GM12878 (cell line): ENCODE data around the gene SUMF1. TPM values are rescaled to one million over a fixed set of nuclear protein-coding genes. Genes with fewer than 3 reads are reported as not detected.

Source experiments
- ATAC-seq: fragments of 200-7000 bp; cut with Tn5 transposase; 3 replicates; pipeline ENCODE4 v1.9.1; 2020; ENCODE audit warnings: mild to moderate bottlenecking, moderate library complexity
- BruUV-seq: library from RNA; stranded (reverse); fragments of 400-500 nt; replicated peaks from 2 replicates; lab custom pipeline; 2021; lab: Mats Ljungman, UMichigan
- CTCF ChIA-PET: fragments of 300-600 bp; sonication (Branson Sonifier 250); formaldehyde crosslinking; extraction: SDS; loops from one replicate; lab custom pipeline; 2021; ENCODE audit warnings: inconsistent platforms; lab: Yijun Ruan, JAX
- POLR2A ChIA-PET: fragments of 350-600 bp; formaldehyde crosslinking; extraction: SDS; loops from one replicate; lab custom pipeline; 2021; ENCODE audit warnings: inconsistent platforms; lab: Charles Lee
- RAD21 ChIA-PET: fragments of 300-600 bp; sonication (Branson Sonifier 250); formaldehyde crosslinking; loops from one replicate; lab custom pipeline; 2023; ENCODE audit warnings: antibody characterized with exemption; ENCODE audit not compliant: unreplicated experiment; lab: Charles Lee
- SMC1A ChIA-PET: fragments of 300-600 bp; sonication (Branson Sonifier 250); formaldehyde crosslinking; loops from one replicate; lab custom pipeline; 2023; ENCODE audit not compliant: unreplicated experiment, uncharacterized antibody; lab: Charles Lee
- DNase-seq: peaks from one replicate; pipeline ENCODE4 v3.0.0-alpha.2; 2011; ENCODE audit warnings: low read depth, low spot score
- FAIRE-seq: peaks from 3 replicates; lab custom pipeline; 2011; peaks lifted over from hg19 to GRCh38; lab: Jason Lieb, UNC
- H2AFZ ChIP-seq: 2 replicates; pipeline ENCODE4 v1.6.0; 2011; ENCODE audit warnings: low read depth, low read length, control low read depth; ENCODE audit not compliant: control insufficient read depth
- H3K27ac ChIP-seq: 2 replicates; pipeline ENCODE4 v1.5.1; 2011; ENCODE audit warnings: control low read depth; ENCODE audit not compliant: control insufficient read depth, insufficient read depth
- H3K27me3 ChIP-seq, 2 experiments: replicated peaks in 1 of 2; 2 replicates each; pipeline versions ENCODE4 v1.6.0 to v1.6.1; 2011; ENCODE audit warnings: low read length in 1 of 2; ENCODE audit not compliant: control insufficient read depth in 2 of 2, insufficient read depth in 2 of 2
- H3K36me3 ChIP-seq, 2 experiments: 2 replicates each; pipeline ENCODE4 v1.5.1; 2011; ENCODE audit warnings: low read length in 1 of 2; ENCODE audit not compliant: control insufficient read depth in 2 of 2, insufficient read depth in 2 of 2
- H3K4me1 ChIP-seq: 2 replicates; pipeline ENCODE4 v1.6.1; 2011; ENCODE audit warnings: mild to moderate bottlenecking, low read length, moderate library complexity, mixed read lengths; ENCODE audit not compliant: control insufficient read depth, insufficient read depth
- H3K4me2 ChIP-seq: 2 replicates; pipeline ENCODE4 v1.6.0; 2011; ENCODE audit warnings: control low read depth; ENCODE audit not compliant: control insufficient read depth, insufficient read depth
- H3K4me3 ChIP-seq: fragments of 200-600 bp; sonication (generic); 2 replicates; pipeline ENCODE4 v1.5.1; 2016
- H3K79me2 ChIP-seq: 2 replicates; pipeline ENCODE4 v1.6.0; 2011; ENCODE audit warnings: low read length; ENCODE audit not compliant: control insufficient read depth, insufficient read depth
- H3K9ac ChIP-seq: 2 replicates; pipeline ENCODE4 v1.8.0; 2011; ENCODE audit warnings: low read length, control low read depth, mixed read lengths; ENCODE audit not compliant: control insufficient read depth, insufficient read depth
- H3K9me3 ChIP-seq: replicated peaks from 3 replicates; pipeline ENCODE4 v1.5.1; 2011; ENCODE audit warnings: mild to moderate bottlenecking, low read length; ENCODE audit not compliant: control insufficient read depth, insufficient read depth
- H4K20me1 ChIP-seq: 2 replicates; pipeline ENCODE4 v1.6.0; 2011; ENCODE audit not compliant: control insufficient read depth, insufficient read depth
- BHLHE40 ChIP-seq, 2 experiments: fragments of 450-650 bp in 1 of 2; IDR thresholded peaks; 2 replicates each; pipeline ENCODE4 v1.6.1; 2011 to 2017; ENCODE audit warnings: low read depth in 2 of 2, borderline replicate concordance in 1 of 2, improper control_type of control experiment in 1 of 2, low read length in 1 of 2, mild to moderate bottlenecking in 1 of 2
- EZH2 ChIP-seq: IDR thresholded peaks from 2 replicates; pipeline ENCODE4 v1.6.1; 2012; ENCODE audit warnings: low read depth, mild to moderate bottlenecking, control low read depth, inconsistent platforms, low read length, borderline replicate concordance; ENCODE audit not compliant: control insufficient read depth
- HCFC1 ChIP-seq: fragments of 150-350 bp; IDR thresholded peaks from 2 replicates; pipeline ENCODE4 v1.6.1; 2014; ENCODE audit warnings: low read length
- MXI1 ChIP-seq: fragments of 150-350 bp; IDR thresholded peaks from 2 replicates; pipeline ENCODE4 v1.6.1; 2011; ENCODE audit warnings: low read depth, mild to moderate bottlenecking, inconsistent platforms, low read length, improper control_type of control experiment
- PKNOX1 ChIP-seq: fragments of 450-650 bp; IDR thresholded peaks from 2 replicates; pipeline ENCODE4 v1.6.1; 2016; ENCODE audit warnings: mild to moderate bottlenecking
- SP1 ChIP-seq: IDR thresholded peaks from one replicate; pipeline ENCODE4 v1.6.1; 2011; ENCODE audit warnings: low read depth, low read length
- TCF3 ChIP-seq: IDR thresholded peaks from 2 replicates; pipeline ENCODE4 v1.6.1; 2012; ENCODE audit warnings: low read depth, mild to moderate bottlenecking, low read length, borderline replicate concordance; ENCODE audit not compliant: insufficient read depth
- YY1 ChIP-seq: IDR thresholded peaks from 2 replicates; pipeline ENCODE4 v1.6.1; 2011; ENCODE audit warnings: low read depth, mild to moderate bottlenecking, low read length
- WGBS: methylation state at CpG from one replicate; pipeline ENCODE4 v1.1.6; 2016; ENCODE audit warnings: low lambda C conversion rate; ENCODE audit not compliant: insufficient replicate concordance, insufficient coverage; ENCODE audit errors: missing lambda C conversion rate; 5-methylcytosine and 5-hydroxymethylcytosine counted together
- in situ Hi-C: fragments of 300-500 bp; cut with MboI; formaldehyde crosslinking; loops from 9 replicates; pipeline ENCODE4 v1.14.3; 2018; ENCODE audit warnings: mixed read lengths
- intact Hi-C: fragments of 100-400 bp; cut with micrococcal nuclease; formaldehyde crosslinking; loops from one replicate; pipeline ENCODE4 v1.14.2; 2022; ENCODE audit not compliant: unreplicated experiment
- polyA plus RNA-seq, 11 experiments: library from polyadenylated mRNA; depleted of rRNA in 4 of 11; unstranded in 6 of 11; stranded (reverse) in 5 of 11; fragments of >200 nt; fragmentation: Nextera tagmentation in 4 of 11; fragmentation: Illumina TruSeq in 1 of 11; extraction: Ambion mirVana in 4 of 11; extraction: Trizol in 1 of 11; gene quantifications; 1 replicate in 1 of 11; 2 replicates in 10 of 11; pipeline versions ENCODE4 v1.2.1 to v1.2.3, GENCODE V29; 2011 to 2016; ENCODE audit warnings: inconsistent platforms in 2 of 11, missing spikeins in 2 of 11, low read depth in 1 of 11
- total RNA-seq, 4 experiments: library from RNA; depleted of rRNA in 3 of 4; stranded (reverse); fragments of >200 nt in 3 of 4; fragmentation: Illumina TruSeq in 1 of 4; extraction: Trizol in 1 of 4; gene quantifications; 2 replicates each; pipeline versions ENCODE4 v1.2.1 to v1.2.3, GENCODE V29; 2013 to 2021
- TF ChIP-seq, protein P1 (sequence below): IDR thresholded peaks from 2 replicates; pipeline ENCODE4 v1.6.1; 2012; ENCODE audit warnings: mild to moderate bottlenecking, low read depth, low read length

Gene SUMF1
- total and polyA plus RNA-seq, 10 of the 15 experiments (the other 5 are each of a cell fraction or from before 2014, with no cell fraction given), result 3.2 to 14.3 (median 8.5) TPM

- TF ChIP-seq MXI1, result no peak
- no peak for TF ChIP-seq HCFC1
- TF ChIP-seq, protein P1, sequence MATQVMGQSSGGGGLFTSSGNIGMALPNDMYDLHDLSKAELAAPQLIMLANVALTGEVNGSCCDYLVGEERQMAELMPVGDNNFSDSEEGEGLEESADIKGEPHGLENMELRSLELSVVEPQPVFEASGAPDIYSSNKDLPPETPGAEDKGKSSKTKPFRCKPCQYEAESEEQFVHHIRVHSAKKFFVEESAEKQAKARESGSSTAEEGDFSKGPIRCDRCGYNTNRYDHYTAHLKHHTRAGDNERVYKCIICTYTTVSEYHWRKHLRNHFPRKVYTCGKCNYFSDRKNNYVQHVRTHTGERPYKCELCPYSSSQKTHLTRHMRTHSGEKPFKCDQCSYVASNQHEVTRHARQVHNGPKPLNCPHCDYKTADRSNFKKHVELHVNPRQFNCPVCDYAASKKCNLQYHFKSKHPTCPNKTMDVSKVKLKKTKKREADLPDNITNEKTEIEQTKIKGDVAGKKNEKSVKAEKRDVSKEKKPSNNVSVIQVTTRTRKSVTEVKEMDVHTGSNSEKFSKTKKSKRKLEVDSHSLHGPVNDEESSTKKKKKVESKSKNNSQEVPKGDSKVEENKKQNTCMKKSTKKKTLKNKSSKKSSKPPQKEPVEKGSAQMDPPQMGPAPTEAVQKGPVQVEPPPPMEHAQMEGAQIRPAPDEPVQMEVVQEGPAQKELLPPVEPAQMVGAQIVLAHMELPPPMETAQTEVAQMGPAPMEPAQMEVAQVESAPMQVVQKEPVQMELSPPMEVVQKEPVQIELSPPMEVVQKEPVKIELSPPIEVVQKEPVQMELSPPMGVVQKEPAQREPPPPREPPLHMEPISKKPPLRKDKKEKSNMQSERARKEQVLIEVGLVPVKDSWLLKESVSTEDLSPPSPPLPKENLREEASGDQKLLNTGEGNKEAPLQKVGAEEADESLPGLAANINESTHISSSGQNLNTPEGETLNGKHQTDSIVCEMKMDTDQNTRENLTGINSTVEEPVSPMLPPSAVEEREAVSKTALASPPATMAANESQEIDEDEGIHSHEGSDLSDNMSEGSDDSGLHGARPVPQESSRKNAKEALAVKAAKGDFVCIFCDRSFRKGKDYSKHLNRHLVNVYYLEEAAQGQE, result no peak
- TF ChIP-seq, all 136 proteins: peak for 0
Measured at GRCh38 chr3:4341336-4341675, 125.8 kb downstream of the SUMF1 start (continued).

DNA sequence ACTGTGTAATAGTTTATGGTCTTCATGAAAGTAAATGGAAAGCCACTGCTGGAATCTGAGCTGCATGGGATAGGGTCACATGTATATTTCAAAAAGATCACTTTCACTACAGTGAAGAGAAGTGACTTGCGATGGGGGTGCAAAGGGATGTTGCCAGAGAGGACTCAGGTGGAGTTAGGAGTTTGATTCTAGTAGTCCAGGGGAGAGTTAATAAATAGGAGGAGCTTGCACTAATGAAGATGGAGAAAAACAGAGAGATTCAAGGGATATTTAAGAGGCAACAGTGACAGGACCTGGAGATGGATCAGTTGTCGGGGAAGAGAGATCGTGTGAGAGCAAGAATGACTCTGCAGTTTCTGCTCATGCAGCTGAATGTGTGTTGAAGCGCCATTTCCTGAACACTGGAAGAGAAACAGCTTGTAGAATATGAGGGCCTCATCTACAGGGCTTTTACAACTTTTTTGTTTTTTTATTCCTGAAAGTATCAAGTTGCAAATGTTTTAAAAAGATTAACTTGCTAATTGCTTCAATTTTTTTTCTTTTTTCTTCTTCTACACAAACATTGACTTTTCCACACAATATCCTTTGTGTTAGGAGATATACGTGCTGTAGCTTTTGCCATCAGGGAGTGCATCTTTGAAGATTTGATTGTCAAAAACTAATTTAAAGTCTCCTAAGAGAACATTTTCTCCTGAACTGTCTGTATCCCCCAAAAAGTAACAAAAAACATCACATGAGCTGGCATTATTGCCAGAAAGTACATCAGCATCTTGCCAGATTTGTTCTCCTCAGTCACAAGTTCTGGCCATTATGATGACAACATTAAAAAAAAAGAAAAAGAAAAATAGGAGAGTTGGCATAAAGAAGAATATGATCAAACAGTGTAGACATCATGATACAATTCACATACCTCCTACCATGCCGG, 126.4 kb downstream of the SUMF1 start:
- ChIA-PET RAD21 (interaction anchor here (1.9 kb wide), 1 partner anchor 293 kb away, joined by 5 read pairs; no protein-coding TSS in a partner anchor), POLR2A (no interaction called here), CTCF (interaction anchor here (0.6 to 3.3 kb wide), 4 partner anchors 10 to 293 kb away, joined by 3 to 22 read pairs (median 10); no protein-coding TSS in a partner anchor), SMC1A (interaction anchor here (0.7 to 1.6 kb wide), 3 partner anchors 10 to 293 kb away, joined by 3 to 7 read pairs (median 4); no protein-coding TSS in a partner anchor)
- H3K79me2 ChIP-seq, result no peaks in the 10 kb centered on the region
- H4K20me1 ChIP-seq, result no peaks in the 10 kb centered on the region
- intact Hi-C loops (no loop called here), in situ Hi-C loops (no loop called here)
- H3K4me3 ChIP-seq, result no peak overlapping the region
- FAIRE-seq (no peak), DNase-seq (no peak), ATAC-seq (no peak)
- H3K4me2 ChIP-seq, result no peak overlapping the region
- no peaks in the 10 kb centered on the region for H3K4me1 ChIP-seq
- H3K36me3 ChIP-seq, result no peaks in the 10 kb centered on the region
- TF ChIP-seq SP1 (no peak), EZH2 (no peak), PKNOX1 (no peak), YY1 (no peak), BHLHE40 (IDR thresholded peaks at IDR 0.05; ENCODE audit: borderline replicate concordance in 1 of 2, low read depth in 2 of 2, low read length in 1 of 2) (no peak), TCF3 (no peak)
- no TSS peak for BruUV-seq
- no peak overlapping the region for H3K9ac ChIP-seq
- no peak overlapping the region; the same call in 1 of the 2 replicates for H2AFZ ChIP-seq
- H3K27me3 ChIP-seq, result no peaks in the 10 kb centered on the region
- 82% methylated on average over 6 of the region's 6 CpGs for WGBS
- no peaks in the 10 kb centered on the region for H3K9me3 ChIP-seq
- H3K27ac ChIP-seq, result no peak overlapping the region
